ENCODE measurements around the gene CIAO2B.
"Not testable (repeated sequence)": the region's sequence is repeated elsewhere in the genome, so short reads cannot be mapped to it uniquely, and the experiment has no call there.

Gene CIAO2B

DNA sequence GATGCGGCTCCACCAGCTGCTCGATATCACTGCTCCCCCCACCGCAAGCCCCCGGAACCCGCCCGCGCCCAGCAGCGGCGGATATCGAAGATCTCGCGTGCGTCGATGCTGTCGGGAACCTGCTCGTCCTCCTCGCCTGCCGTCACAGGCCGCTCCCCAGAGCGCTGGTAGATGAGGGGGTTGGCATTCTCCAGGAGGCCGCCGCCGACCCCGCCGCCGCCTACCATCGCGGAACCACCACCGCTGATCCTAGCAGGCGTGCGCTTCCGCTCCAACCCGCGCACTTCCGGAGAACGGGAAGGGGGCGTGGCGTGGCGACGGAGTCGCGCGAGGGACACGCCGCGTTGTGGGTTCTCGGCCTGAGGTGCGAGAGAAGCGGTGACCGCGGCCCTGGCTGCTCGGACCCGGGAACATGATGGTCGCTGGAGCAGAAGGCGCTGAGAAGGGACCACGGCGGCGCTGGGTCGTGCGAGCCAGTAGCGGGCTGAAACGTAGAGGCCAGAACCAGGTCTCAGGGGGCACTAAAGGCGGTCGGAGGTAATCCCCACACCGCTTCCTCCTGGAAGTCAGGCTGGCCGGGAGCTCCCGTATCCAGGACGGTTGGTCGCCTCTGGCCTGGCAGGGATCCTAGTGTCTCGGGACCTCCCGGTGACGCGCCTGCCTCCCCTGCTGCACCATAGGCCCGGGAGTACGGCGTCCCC, at the start of gene CIAO2B:
CIAO2B (minus strand) TSS at position 265 of the 701 bp plus-strand sequence; CDS start at position 227, 38 bp downstream.
- peak; percentile 80 to 92 (median 84) for DNase-seq

DNA sequence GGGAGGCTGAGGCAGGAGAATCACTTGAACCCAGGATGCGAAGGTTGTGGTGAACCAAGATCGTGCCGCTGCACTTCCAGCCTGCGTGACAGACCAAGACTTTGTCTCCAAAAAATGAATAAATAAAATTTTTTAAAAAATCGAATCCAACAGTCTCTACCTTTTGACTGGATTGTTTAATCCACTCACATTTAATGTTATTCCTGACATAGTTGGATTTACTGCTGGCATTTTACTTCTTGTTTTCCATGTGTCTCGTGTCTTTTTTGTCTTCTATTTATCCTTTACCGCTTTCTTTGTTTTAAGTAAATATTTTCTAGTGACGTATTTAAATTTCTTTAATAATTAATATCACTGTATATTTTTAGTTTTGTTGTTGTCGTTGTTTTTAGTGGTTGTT, 48.8 kb upstream of the CIAO2B start:
- DNase-seq = no peak

DNA sequence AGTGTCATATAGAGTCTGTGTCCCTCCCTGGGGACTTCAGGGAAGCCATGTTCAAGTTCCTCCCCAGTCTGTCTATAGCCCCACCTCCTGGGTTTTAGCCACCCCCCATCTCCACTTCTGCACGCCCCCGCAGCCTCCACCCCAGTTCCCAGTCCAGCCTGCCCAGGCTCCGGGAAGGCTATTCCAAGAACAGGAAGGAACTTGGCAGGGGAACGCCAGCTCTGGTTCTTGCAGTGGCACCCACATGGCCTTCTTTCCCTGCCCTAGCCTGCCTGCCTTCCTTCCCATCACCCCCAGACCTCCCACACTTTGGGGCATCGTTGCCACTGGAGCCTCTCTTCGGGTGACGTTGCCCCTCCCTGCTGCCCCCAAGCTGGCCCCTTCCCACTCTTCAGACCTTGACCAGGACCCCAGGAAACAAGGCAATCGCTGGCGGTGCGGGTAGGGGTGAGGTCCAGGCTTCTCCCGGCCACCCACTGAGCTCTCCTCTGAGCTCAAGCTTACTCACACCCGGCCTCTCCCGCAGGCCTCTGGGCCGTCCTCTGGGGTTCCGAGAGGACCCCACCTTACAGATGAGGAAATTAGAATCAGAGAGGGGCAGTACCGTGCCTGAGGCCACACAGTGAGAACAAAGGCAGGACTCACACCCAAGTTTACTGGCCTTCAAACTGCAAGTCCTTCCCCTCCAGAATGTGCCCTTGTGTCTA, 45.0 kb upstream of the CIAO2B start:
- DNase-seq = no peak

DNA sequence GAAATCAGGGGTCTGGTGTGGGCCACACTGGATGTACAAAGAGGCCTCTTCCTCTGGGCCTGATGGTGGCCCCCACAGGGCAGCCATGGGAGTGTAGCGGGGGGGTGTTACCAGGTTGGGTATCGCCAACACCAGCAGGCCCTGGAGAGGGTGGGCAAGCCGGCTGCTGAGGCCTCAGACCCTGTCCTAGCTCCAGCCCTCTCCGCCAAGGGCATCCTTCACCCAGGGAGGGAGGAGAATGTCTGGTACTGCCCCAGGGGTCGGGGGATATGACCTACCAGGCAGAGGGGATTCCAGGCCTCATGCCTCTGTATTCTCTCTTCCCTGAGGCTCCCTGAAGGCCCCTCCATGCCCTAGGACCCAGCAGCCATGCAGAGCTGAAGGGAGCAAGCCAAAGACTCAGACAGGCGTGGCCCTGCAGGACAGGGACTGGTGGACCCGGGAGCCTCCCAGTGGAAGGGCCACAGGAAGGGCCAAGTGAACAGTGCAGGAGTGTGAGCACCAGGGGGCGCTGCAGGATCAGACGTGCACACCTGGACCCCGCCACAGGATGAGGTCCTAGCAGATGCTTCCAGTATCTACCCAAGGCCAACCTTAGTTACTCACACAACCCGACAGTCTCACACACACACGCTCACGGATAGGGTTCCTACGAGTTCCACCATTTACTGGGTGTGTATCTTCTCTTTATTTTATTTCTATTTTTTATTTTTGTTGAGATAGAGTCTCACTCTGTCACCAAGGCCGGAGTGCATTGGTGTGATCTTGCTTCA, 43.3 kb upstream of the CIAO2B start:
- peak; percentile 59 to 89 (median 81) for DNase-seq

DNA sequence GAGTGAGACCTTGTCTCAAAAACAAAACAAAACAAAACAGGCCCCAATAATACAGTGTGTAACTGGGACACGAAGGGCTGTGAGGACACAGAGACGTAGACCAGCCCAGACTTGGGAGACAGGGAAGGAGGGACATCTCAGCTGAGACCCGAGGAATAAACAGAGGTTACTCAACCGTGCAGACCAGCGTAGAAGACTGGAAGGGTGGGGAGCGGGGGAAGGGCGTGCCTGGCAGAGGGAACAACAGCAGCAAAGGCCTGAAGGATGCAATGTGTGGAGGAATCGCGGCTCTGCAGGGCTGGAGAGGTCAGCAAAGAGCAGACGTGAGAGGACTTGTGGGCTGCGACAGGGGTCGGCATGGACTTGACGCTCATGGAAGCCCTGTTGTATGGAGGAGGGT, 42.5 kb upstream of the CIAO2B start:
- no peak for DNase-seq

DNA sequence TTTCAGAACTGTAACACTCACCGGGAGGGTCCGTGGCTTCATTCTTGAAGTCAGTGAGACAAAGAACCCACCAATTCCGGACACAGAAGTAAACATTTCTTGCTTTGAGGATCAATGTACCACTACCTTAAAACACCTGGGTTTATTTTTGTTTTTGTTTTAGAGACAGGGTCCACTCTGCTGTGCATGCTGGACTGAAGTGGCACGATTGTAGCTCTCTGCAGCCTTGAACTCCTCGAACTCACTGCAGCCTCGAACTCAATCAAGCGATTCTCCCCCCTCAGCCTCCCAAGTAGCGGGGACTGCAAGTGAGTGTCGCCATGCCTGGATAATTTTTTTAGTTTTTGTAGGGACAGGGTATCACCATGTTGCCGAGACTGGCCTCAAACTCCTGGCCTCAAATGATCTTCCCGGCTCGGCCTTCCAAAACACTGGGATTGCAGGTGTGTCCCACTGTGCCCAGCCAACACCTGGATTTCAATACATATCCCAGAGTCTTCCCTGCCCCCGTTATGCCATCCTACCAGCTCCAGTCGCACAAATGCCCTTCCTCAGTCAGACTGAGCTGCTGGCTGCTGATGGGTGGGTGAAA, 41.2 kb upstream of the CIAO2B start:
- DNase-seq = no peak

DNA sequence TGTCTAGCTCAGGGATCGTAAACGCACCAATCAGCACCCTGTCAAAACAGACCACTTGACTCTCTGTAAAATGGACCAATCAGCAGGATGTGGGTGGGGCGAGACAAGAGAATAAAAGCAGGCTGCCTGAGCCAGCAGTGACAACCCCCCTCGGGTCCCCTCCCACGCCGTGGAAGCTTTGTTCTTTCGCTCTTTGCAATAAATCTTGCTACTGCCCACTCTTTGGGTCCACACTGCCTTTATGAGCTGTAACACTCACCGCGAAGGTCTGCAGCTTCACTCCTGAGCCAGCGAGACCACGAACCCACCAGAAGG, 40.7 kb upstream of the CIAO2B start:
- DNase-seq = peak in 4 of 6 experiments; percentile 7 to 18 (median 8)

DNA sequence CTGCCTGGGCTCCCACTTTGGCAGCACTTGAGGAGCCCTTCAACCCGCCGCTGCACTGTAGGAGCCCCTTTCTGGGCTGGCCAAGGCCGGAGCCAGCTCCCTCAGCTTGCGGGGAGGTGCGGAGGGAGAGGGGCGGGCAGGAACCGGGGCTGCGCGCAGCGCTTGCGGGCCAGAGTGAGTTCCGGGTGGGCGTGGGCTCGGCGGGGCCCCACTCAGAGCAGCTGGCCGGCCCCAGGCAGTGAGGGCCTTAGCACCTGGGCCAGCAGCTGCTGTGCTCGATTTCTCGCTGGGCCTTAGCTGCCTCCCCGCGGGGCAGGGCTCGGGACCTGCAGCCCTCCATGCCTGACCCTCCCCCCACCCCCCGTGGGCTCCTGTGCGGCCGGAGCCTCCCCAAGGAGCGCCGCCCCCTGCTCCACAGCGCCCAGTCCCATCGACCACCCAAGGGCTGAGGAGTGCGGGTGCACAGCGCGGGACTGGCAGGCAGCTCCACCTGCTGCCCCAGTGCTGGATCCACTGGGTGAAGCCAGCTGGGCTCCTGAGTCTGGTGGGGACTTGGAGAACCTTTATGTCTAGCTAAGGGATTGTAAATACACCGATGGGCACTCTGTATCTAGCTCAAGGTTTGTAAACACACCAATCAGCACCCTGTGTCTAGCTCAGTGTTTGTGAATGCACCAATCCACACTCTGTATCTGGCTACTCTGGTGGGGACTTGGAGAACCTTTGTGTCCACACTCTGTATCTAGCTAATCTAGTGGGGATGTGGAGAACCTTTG, 40.1 kb upstream of the CIAO2B start:
- DNase-seq = not testable (repeated sequence)

DNA sequence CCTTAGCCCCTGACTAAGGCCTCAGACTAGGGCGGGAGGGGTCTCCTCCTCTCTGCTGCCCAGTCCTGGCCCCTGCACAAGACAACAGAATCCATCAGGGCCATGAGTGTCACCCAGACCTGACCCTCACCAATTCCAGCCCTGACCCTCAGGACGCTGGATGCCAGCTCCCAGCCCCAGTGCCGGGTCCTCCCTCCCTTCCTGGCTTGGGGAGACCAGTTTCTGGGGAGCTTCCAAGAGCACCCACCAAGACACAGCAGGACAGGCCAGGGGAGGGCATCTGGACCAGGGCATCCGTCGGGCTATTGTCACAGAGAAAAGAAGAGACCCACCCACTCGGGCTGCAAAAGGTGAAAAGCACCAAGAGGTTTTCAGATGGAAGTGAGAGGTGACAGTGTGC, 39.5 kb upstream of the CIAO2B start:
- no peak for DNase-seq

DNA sequence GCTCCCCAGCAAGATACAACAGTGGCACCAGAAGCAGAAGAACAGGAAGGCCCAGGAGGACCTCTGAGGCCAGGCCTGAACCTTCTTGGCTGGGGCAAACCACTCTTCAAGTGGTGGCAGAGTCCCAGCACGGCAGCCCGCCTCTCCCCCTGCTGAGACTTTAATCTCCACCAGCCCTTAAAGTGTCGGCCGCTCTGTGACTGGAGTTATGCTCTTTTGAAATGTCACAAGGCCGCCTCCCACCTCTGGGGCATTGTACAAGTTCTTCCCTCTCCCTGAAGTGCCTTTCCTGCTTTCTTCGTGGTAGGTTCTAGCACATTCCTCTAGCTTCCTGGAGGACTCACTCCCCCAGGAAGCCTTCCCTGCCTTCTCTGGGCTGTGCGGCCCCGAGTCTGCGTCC, 38.8 kb upstream of the CIAO2B start:
- no peak for DNase-seq

DNA sequence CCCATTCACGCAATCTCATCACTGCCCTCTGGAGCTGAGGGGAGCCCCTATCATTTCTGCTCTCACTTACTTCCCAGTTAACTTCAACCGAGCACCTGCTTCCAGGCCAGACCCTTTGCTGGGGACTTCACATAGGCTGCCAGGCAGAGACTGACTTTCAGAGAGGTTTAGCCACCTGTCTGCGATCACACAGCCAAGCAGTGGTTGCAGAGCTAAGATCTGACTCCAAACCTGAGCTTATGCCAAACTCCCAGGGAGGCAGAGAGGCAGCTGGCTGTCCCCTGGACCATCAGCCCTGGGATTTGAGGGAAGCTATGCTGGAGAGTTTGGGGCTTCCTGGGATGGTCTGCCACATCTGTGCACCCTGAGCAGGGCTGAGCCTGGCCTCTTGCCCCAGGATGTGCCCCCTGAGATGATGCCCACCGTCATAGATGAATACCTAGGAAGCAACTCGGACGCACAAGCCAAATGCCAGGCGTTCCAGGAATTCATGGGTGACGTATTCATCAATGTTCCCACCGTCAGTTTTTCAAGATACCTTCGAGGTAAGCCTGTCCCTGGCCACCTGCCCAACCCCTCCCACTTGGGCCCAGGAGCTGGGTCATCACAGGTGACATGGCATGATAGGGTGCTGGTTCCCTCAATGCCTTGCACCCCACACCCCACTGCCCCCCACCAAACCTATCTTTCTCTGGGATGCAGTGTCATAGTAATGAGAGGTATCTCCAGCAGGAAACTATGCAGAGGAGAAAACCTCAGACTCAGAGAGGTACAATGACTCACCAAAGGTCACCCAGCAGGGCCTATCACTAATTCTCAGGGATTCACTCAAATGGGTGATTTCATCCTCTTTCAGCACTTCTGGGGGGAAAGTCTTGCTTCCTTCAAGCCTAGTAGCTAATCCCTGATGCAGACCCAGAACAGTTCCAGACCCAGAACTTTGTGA, 36.8 kb upstream of the CIAO2B start:
- no peak for DNase-seq

DNA sequence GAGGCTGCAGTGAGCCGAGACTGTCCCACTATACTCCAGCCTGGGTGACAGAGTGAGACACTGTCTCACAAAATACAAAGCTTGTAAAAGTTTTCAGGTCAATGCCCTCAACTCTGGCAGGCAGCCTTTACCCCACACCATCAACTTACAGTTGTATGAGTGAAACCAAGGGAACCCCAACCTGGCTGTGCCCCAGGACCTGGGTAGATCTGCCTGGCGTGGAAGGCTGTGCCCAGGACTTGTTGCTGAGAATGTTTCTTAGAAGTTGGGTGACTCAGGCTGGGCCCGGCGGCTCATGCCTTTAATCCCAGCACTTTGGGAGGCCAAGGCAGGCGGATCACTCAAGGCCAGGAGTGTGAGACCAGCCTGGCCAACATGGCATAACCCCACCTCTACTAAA, 34.6 kb upstream of the CIAO2B start:
- no peak for DNase-seq

DNA sequence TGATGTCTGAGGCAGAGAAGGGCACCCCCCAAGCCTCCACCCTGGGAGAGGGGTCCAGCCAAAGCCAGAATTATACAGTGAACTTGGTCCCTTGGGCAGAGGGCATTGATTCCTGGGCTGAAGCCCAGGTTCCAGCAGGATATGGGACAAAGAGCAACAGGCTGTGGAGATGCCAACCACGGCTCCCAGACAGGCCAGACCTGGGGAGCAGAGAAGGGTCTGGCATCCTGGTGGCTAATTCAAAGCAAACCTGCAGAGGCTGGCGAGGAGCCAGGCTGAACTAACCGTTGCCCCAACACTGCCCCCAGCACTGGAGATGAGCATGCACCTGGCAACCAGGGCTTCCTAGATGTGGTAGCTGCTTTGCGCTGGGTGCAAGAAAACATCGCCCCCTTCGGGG, 29.8 kb upstream of the CIAO2B start:
- DNase-seq = no peak

DNA sequence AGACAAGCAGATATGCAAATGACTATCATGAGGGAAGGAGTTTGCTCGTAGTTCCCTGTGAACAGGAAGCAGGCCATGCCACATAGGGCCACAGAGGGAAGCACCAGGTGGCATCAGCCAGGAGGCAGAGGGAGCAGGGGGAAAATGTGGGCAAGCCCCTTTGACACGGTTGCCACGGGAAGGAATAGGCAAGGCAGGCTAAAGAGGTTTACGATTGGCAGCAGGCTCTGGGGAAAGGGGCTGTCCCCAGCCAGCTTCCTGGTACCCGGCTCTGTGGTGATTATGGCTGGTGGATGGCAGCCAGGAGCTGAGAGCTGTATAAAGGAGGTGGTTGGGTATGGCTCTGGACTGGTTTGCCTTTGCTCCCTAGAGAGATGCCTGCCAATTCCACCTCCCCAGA, 27.7 kb upstream of the CIAO2B start:
- no peak for DNase-seq

DNA sequence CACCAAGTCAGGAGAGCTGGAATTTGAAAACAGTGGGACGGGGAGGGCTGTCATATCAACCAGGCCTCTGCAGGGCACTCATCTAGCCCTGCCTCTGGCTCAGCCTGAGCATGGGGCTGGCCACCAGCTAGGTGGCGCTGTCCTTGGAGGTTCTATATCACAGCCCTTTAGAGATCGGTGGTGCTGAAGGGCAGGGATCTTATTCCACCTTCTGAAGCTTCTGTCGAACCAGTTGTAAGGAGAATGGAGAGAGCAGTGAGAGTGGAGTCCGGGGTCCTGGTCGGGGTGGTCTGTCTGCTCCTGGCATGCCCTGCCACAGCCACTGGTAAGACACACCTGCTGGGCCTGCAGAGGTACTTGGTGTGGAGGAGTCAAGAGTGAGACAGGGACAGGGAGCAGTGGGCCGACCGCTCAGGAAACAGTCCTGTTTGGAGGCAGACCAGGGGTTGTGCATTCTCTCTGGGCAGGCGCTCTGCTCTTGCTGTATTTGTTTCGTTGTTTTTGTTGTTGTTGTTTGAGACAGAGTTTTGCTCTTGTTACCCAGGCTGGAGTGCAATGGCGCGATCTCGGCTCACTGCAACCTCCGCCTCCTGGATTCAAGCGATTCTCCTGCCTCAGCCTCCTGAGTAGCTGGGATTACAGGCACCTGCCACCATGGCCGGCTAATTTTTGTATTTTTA, 27.0 kb upstream of the CIAO2B start, which contains the start of gene CES3:
CES3 (plus strand) TSS at position 202 of the 680 bp plus-strand sequence; CDS start at position 244, 42 bp downstream.
- DNase-seq = peak in 5 of 6 experiments; percentile 8 to 30 (median 15)

DNA sequence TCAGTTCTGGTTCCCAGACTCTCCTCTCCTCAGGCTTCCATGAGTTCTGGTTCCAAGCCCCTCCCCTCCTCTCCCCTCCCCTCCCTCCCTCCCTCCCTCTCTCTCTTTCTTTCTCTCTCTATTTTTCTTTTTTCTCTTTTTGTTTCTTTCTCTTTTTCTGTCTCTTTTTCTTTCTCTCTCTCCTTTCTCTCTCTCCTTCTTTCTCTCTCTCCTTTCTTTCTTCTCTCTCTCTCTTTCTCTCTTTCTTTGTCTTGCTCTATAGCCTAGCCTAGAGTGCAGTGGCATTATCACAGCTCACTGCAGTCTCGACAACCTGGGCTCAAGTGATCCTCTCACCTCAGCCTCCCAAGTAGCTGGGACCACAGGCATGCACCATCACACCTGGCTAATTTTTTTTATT, 26.1 kb upstream of the CIAO2B start:
- no peak for DNase-seq

DNA sequence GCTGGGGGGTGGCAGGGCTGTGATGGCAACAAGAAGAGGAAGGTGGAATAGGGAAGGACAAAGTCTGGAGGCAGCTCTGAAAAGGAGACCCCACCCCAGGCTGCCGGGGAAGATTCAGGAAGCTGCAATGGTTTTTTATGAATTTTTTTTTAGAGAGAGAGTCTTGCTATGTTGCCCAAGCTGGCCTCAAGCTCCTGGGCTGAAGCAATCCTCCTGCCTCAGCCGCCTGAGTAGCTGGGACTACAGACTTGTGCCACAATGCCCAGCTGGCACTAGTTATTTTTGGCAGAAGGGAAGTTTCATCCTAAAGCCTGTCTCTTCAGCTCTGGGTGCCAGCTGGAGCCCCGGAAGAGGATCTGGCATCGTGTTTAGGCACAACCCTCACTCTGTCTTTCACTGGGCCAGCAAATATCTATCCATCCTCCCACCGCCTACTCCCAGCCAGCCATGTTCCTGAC, 25.5 kb upstream of the CIAO2B start:
- no peak for DNase-seq

DNA sequence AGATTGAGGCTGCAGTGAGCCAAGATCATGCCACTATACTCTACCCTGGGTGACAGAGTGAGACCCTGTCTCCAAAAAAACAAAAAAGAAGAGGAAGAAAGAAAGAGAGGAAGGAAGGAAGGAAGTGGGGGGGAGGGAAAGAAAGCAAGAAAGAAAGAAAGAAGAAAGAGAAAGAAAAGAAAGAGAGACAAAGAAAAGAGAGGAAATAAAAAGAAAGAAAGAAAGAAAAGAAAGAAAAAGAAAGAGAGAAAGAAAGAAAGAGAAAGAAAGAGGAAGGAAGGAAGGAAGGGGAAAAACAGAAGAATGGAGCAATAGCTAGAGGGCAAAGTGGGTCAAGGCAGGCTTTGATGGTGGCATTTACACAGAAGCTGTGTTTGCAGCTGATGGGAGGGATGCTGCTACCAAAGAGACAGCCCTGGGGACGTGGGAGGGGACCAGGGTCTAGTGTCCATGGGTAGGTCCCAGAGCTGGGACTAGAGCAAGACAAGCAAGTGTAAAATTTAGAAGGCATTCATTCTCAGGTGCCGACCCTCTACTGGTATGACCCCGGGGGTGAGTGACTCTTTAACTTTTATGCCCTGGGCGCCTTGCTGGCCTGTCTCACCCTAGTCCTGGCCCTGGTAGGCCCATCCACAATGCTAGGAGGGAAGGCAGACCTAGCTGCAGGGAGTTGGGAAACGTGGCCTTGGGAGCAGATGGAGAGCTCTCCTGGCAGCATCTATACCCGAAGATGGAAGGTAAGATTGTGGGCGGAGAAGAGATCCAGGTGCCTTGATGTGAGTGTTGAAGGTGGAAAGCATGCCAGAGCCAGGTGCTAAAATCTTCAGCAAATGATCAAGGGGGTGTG, 24.9 kb upstream of the CIAO2B start:
- no peak for DNase-seq

DNA sequence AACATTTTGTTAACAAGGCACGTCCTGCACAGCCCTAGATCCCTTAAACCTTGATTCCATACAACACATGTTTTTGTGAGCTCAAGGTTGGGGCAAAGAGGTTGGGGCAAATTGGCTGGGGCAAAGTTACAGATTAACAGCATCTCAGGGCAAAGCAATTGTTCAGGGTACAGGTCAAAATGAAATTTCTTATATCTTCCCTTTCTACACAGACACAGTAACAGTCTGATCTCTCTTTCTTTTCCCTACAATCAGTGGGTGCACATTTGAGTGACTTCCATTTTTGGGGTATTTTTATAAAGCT, 21.9 kb upstream of the CIAO2B start:
- DNase-seq = not testable (repeated sequence)

Data from stimulated activated naive CD4-positive, alpha-beta T cell (primary cell).